GM12892 (cell line): ENCODE data around the gene LENG1.

Experiments
- POLR2A ChIP-seq: IDR thresholded peaks from 2 replicates; pipeline ENCODE4 v1.6.1; 2011; ENCODE audit warnings: low read depth, low read length, control low read depth
- POLR2AphosphoS5 ChIP-seq: IDR thresholded peaks from 2 replicates; pipeline ENCODE4 v1.6.1; 2011; ENCODE audit warnings: low read depth, low read length, control low read depth
- TAF1 ChIP-seq: IDR thresholded peaks from 2 replicates; pipeline ENCODE4 v1.6.1; 2011; ENCODE audit warnings: low read depth, mild to moderate bottlenecking, control low read depth, low read length, borderline replicate concordance

GRCh38 chr19:54190503-54191010 is 31.0 kb upstream of the LENG1 start:
- TF ChIP-seq POLR2A = no peak
- no peak for TF ChIP-seq POLR2AphosphoS5
- TF ChIP-seq TAF1 = no peak
